ENCODE results near the gene RHCE. TPM values are rescaled to one million over a fixed set of nuclear protein-coding genes. Genes with fewer than 3 reads are reported as not detected.

Gene RHCE
- under 1 TPM in 1 of 2 donors, not detected in 1; 0.34 TPM for total RNA-seq

DNA sequence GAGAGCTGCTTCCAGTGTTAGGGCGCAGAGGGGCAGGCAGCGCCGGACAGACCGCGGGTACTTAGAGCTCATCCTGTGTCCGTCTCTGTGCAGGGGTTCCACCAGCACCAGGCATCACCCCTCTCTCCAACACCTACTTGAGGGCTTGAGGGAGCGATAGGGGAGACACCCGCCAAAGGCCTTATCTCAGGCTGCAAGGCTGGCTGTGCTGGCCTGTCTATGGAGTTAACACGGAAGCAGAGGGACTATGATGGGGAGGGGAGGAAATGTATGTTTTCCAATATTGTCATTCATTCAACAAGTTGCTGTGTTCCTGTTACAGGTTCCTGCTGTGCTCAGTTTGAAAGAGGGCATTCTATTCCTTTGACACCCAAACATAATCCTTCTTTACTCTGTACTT lies at the start of gene RHCE:
TSS of gene RHCE (minus strand) at position 111 of the 400 bp plus-strand sequence. CDS start at position 72, 39 bp downstream.

DNA sequence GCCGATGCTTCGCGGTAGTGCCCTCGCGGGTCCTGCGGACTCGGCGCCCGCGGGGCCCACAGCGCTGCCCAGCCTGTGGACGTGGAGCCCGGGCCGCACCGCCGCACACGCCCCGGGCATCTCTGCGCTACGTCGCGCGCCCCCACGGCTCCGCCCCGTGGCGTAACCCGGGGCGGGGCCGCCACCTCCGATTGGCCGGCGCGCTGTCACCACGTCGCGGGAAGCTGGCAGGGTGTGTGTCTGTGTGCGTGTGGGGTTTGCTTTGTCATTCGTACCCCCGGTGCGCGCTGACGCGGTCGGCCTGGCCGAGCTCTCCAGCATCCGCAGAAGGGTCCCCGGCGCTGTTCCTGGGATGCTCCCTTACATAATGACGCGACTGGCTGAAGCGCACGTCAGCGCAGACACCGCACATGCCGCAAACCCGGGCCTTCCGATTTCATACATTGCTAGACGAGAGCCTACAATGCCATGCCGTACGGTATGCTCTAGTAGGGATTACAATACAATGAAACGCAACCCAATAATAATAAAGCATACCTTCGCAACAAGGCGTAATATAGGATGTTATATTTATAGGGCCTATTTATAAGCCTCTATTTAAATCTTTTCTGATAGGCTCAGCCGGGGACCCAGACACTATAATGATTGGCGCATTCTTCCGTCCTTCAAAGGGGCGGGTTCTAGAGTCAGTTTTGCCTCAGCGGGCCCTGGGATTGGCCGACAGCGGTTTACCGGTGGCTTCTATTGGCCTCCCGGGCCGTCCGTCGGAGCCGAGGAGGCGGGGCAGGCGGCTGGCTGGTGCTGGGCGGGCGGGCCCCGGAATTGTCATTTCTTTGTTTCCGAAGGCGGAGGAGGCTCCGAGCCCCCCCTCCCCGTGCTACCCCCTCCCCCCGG lies 9.7 kb upstream of the RHCE start, which contains the start of gene MACO1:
TSS of gene MACO1 (plus strand) at position 825 of the 894 bp plus-strand sequence. CDS start 202 bp downstream, outside the sequence.

DNA sequence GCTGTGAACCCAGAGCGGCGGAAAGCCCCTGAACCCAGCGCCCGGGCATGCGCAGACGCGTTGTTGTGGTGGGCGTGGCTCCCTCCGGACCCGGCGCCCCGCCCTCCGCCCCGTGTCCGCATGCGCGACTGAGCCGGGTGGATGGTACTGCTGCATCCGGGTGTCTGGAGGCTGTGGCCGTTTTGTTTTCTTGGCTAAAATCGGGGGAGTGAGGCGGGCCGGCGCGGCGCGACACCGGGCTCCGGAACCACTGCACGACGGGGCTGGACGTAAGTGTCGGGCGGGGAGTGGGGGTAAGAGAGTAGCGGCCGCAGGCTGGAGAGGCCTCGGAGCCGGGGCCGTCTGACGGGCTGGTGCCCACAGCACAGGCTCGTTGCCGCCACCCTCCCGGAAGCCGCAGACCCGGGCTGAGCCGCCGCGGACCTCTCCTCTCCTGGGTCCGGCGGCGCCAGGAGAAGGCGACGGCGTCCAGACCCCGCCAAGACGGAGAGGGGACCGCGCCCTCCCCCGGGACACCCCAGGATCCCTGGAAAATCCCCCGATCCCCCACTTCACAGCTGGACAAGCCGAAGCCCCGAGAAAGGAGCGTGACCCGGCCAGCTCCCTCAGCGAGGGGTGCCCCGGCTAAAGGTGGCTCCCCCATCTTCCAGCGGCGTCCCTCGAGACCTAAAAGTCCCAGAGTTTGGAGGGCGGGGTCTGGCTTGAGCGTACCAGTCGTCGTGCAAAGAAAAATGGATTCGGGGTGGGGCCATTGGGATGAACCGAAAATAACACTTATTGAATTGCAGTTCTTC lies 82.2 kb downstream of the RHCE start, which contains the start of gene TMEM50A:
TSS of gene TMEM50A (plus strand) at position 147 of the 794 bp plus-strand sequence. CDS start 2,153 bp downstream, outside the sequence.

Other genes with a start within 250 kb of the RHCE start
- gene SYF2, start 188.3 kb downstream of the RHCE start, total RNA-seq = 10 to 100 TPM; 18.6 to 20.0 TPM
- gene RSRP1, start 173.4 kb downstream of the RHCE start, total RNA-seq = 10 to 100 TPM; 70.5 to 76.3 TPM
- gene RHD, start 148.3 kb downstream of the RHCE start, total RNA-seq = under 1 TPM in 1 of 2 donors, not detected in 1; 0.34 TPM
- gene TMEM50A, start 82.5 kb downstream of the RHCE start, total RNA-seq = 100 to 1,000 TPM in 1 of 2 donors, 10 to 100 TPM in 1; 93.2 to 109 TPM
- 10 to 100 TPM; 15.1 to 16.0 TPM for gene MACO1, start 10.1 kb upstream of the RHCE start, total RNA-seq
- 10 to 100 TPM; 16.5 to 21.3 TPM for gene LDLRAP1, start 122.8 kb upstream of the RHCE start, total RNA-seq
- gene MAN1C1, start 196.0 kb upstream of the RHCE start, total RNA-seq = 1 to 10 TPM; 4.3 to 4.5 TPM